ENCODE measurements around the gene CCDC18.
"Not testable (repeated sequence)": the region's sequence is repeated elsewhere in the genome, so short reads cannot be mapped to it uniquely, and the experiment has no call there.

The CCDC18 gene

DNA sequence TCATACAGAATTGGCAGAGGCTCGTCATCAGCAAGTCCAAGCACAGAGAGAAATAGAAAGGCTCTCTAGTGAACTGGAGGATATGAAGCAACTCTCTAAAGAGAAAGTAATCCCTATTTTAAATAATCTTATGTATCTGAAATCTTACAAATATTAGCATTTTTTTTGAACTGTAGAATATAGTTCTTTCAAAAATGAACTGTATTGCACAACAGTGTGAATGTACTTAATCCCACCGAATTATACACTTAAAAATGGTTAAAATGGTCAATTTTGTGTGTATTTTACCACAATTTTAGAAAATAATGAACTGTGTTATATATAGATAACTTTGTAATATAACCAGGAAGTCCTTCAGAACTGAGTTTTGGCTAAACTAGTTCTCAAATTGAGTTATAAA, 75.9 kb downstream of the CCDC18 start:
- no peak for DNase-seq (ENCODE audit: insufficient read length, low spot score)
- TF ChIP-seq, protein P1, sequence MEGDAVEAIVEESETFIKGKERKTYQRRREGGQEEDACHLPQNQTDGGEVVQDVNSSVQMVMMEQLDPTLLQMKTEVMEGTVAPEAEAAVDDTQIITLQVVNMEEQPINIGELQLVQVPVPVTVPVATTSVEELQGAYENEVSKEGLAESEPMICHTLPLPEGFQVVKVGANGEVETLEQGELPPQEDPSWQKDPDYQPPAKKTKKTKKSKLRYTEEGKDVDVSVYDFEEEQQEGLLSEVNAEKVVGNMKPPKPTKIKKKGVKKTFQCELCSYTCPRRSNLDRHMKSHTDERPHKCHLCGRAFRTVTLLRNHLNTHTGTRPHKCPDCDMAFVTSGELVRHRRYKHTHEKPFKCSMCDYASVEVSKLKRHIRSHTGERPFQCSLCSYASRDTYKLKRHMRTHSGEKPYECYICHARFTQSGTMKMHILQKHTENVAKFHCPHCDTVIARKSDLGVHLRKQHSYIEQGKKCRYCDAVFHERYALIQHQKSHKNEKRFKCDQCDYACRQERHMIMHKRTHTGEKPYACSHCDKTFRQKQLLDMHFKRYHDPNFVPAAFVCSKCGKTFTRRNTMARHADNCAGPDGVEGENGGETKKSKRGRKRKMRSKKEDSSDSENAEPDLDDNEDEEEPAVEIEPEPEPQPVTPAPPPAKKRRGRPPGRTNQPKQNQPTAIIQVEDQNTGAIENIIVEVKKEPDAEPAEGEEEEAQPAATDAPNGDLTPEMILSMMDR (IDR thresholded peaks at IDR 0.05; ENCODE audit: insufficient read depth, missing control alignments): no peak
- FAIRE-seq: no peak

DNA sequence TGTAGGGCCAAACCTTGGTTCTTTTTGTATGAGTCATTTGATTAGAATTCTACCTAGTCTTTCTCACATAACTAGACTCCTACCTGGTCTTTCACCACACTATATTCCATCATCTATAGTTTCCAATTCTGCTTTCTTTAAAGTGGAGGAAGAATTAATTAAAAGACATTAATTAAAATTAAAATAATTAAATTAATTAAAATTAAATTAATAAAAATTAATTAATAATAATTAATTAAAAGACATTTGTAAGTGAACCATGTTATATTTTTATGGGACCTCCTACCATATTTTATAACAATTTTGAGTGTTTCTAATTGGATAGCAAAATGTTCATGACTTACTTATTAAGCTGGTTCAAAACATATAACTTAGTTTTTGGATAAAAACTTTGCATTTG, 77.4 kb downstream of the CCDC18 start:
- no peak for FAIRE-seq
- DNase-seq (ENCODE audit: insufficient read length, low spot score): no peak
- TF ChIP-seq, protein P1 (IDR thresholded peaks at IDR 0.05; ENCODE audit: insufficient read depth, missing control alignments): no peak

DNA sequence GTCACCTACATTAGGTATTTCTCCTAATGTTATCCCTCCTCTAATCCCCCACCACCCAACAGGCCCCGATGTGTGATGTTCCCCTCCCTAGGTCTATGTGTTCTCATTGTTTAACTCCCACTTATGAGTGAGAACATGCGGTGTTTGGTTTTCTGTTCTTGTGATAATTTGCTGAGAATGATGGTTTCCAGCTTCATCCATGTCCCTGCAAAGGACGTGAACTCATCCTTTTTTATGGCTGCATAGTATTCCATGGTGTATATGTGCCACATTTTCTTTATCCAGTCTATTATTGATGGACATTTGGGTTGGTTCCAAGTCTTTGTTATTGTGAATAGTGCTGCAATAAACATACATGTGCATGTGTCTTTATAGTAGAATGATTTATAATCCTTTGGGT, 80.2 kb downstream of the CCDC18 start:
- not testable (repeated sequence) for FAIRE-seq; DNase-seq (ENCODE audit: insufficient read length, low spot score)

DNA sequence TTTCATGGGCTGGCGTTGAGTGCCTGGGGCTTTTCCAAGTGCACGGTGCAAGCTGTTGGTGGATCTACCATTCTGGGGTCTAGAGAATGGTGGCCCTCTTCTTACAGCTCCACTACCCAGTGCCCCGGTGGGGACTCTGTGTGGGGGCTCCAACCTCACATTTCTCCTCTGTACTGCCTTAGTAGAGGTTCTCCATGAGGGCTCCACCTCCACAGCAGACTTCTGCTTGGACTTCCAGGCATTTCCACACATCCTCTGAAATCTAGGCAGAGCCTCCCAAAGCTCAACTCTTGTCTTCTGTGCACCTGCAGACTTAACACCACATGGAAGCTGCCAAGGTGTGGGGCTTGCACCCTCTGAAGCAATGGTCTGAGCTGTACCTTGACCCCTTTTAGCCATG, 82.1 kb downstream of the CCDC18 start:
- FAIRE-seq (no peak), DNase-seq (ENCODE audit: insufficient read length, low spot score) (no peak)
- TF ChIP-seq, protein P1 (IDR thresholded peaks at IDR 0.05; ENCODE audit: insufficient read depth, missing control alignments): no peak

DNA sequence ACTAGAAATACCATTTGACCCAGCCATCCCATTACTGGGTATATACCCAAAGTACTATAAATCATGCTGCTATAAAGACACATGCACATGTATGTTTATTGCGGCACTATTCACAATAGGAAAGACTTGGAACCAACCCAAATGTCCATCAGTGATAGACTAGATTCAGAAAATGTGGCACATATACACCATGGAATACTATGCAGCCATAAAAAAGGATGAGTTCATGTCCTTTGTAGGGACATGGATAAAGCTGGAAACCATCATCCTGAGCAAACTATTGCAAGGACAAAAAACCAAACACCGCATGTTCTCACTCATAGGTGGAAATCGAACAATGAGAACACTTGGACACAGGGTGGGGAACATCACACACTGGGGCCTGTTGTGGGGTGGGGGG, 88.4 kb downstream of the CCDC18 start:
- not testable (repeated sequence) for FAIRE-seq; DNase-seq (ENCODE audit: insufficient read length, low spot score)

DNA sequence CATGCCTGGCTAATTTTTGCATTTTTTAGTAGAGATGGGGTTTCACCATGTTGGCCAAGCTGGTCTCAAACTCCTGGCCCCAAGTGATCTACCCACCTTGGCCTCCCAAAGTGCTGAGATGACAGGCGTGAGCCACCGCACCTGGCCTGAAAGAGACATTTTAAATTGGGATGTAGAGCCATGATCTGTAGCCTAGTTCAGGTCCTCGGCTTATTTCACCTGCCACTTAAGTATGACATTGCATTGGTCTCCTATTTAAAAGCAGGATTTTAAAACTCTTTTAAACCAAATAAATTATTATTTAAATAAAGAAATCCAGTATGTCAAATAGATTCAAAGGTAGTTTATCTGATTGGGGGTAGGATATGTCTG, 94.7 kb downstream of the CCDC18 start:
- FAIRE-seq; DNase-seq (ENCODE audit: insufficient read length, low spot score): not testable (repeated sequence)

DNA sequence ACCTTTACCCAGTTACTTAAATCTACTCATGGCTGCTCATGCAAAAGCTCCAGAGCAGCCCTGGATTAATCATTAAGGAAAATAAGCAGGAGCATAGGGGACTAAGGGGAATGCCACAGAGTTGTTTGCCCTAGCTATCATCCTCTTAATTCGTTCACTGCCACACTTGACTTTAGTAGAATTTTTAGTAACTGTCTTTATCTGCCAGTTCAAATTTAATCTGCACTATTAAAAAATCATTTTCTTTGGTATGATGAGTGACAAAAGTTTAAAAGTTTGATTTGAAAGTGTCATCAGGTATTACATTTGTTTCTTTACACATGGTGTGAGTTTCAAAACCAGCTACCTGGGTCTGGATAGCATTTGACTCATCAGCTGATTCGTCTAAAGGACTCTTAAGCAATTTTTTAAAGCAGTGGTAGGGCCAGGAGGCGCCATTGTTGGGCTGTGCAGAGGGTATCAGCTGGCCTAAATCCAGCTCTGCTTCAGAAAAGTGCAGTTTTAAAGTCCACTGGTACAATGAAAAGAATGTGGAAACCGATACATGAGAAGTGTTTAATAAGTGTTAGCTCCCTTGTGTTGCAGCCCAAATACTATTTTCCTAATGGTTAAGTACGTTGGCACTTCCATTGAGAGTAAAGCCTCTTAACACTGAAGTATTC, 95.2 kb downstream of the CCDC18 start:
- TF ChIP-seq, protein P1 (IDR thresholded peaks at IDR 0.05; ENCODE audit: insufficient read depth, missing control alignments): no peak
- DNase-seq (ENCODE audit: insufficient read length, low spot score) (no peak), FAIRE-seq (no peak)

DNA sequence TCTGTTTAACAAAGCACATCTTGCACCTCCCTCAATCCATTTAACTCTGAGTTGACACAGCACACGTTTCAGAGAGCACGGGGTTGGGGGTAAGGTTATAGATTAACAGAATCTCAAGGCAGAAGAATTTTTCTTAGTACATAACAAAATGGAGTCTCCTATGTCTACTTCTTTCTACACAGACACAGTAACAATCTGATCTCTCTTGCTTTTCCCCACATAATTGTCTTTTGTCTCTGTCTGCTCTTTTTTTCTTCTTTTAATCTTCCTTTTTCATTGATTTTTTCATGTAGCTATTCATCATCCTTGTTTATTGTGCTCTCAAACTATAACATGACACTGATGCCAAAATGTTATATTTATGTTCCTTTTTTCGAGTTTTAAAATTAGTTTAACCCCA, 97.0 kb downstream of the CCDC18 start:
- not testable (repeated sequence) for FAIRE-seq

DNA sequence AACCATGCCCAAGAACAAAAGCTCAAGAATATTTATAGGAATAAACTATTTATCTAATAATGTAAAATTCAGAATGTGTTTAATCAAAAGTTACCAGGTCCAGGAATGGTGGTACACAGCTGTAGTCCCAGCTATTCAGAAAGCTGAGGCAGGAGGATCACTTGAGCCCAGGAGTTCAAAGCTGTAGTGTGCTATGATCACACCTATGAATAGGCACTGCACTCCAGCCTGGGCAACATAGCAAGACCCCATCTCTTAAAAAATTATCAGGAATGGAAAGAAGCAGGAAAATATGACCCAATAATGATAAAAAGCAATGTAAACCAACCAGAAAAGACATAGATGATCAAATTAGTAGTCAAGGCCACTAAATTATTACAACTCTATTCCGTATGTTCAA, 103.0 kb downstream of the CCDC18 start:
- DNase-seq (ENCODE audit: insufficient read length, low spot score) (no peak), FAIRE-seq (no peak)
- TF ChIP-seq, protein P1 (IDR thresholded peaks at IDR 0.05; ENCODE audit: insufficient read depth, missing control alignments): no peak

More for the DNA sequence above, 97.0 kb downstream of the CCDC18 start:
- DNase-seq (ENCODE audit: insufficient read length, low spot score): not testable (repeated sequence)
